SK-N-SH (cell line): ENCODE results near the gene ME3. TPM values are rescaled to one million over a fixed set of nuclear protein-coding genes. Genes with fewer than 3 reads are reported as not detected.
"Not testable (repeated sequence)": the region's sequence is repeated elsewhere in the genome, so short reads cannot be mapped to it uniquely, and the experiment has no call there.

Experiments used
- CTCF ChIA-PET: fragments of 300-600, 350-600 bp; formaldehyde crosslinking; extraction: SDS; loops from one replicate; lab custom pipeline; 2021; lab: Yijun Ruan, JAX
- POLR2A ChIA-PET: fragments of 350-600 bp; sonication (Branson Sonifier 250); formaldehyde crosslinking; extraction: SDS; loops from one replicate; lab custom pipeline; 2020; ENCODE audit warnings: antibody characterized with exemption, inconsistent platforms; lab: Yijun Ruan, JAX
- DNase-seq: peaks from one replicate; pipeline ENCODE4 v3.0.0; 2012
- H2AFZ ChIP-seq: fragments of 200-600 bp; sonication (generic); 2 replicates; pipeline ENCODE4 v1.8.1; 2016; ENCODE audit warnings: antibody characterized with exemption, mild to moderate bottlenecking, low read depth
- H3F3A ChIP-seq: fragments of 200-600 bp; sonication (generic); replicated peaks from 2 replicates; pipeline ENCODE3; 2016; ENCODE audit warnings: antibody characterized with exemption, mild to moderate bottlenecking; ENCODE audit not compliant: insufficient read depth
- H3K27ac ChIP-seq, 2 experiments: fragments of 200-500 bp in 1 of 2; fragments of 200-600 bp in 1 of 2; sonication (Bioruptor generic) in 1 of 2; sonication (generic), shearing (Covaris generic) in 1 of 2; 2 replicates each; pipeline versions ENCODE4 v1.5.1 to v1.6.1; 2014 to 2016; ENCODE audit warnings: low read depth in 2 of 2, inconsistent platforms in 1 of 2, low read length in 1 of 2, mild to moderate bottlenecking in 1 of 2, mixed read lengths in 1 of 2
- H3K27me3 ChIP-seq: fragments of 200-600 bp; sonication (generic), shearing (Covaris generic); 2 replicates; pipeline ENCODE4 v1.6.1; 2016; ENCODE audit warnings: mixed run types; ENCODE audit not compliant: insufficient read depth
- H3K36me3 ChIP-seq, 2 experiments: fragments of 200-500 bp in 1 of 2; fragments of 200-600 bp in 1 of 2; sonication (Bioruptor generic) in 1 of 2; sonication (generic) in 1 of 2; replicated peaks in 1 of 2; 2 replicates each; pipeline versions ENCODE3 to v1.5.1; 2014 to 2016; ENCODE audit warnings: low read length in 1 of 2, mild to moderate bottlenecking in 1 of 2; ENCODE audit not compliant: insufficient read depth in 2 of 2, control insufficient read depth in 1 of 2
- H3K4me1 ChIP-seq, 2 experiments: fragments of 200-500 bp in 1 of 2; fragments of 200-600 bp in 1 of 2; sonication (Bioruptor generic) in 1 of 2; sonication (generic), shearing (Covaris generic) in 1 of 2; 2 replicates each; pipeline versions ENCODE4 v1.5.1 to v1.6.1; 2014 to 2016; ENCODE audit warnings: low read depth in 1 of 2, low read length in 1 of 2, mixed run types in 1 of 2; ENCODE audit not compliant: insufficient read depth in 2 of 2, control insufficient read depth in 1 of 2
- H3K4me2 ChIP-seq: fragments of 200-600 bp; sonication (generic), shearing (Covaris generic); 2 replicates; pipeline ENCODE4 v1.6.1; 2017; ENCODE audit warnings: mixed run types
- H3K4me3 ChIP-seq, 2 experiments: fragments of 200-500 bp in 1 of 2; fragments of 200-600 bp in 1 of 2; sonication (Bioruptor generic) in 1 of 2; sonication (generic), shearing (Covaris generic) in 1 of 2; 2 replicates each; pipeline versions ENCODE4 v1.5.1 to v1.8.1; 2014 to 2016; ENCODE audit warnings: low read depth in 2 of 2, inconsistent platforms in 1 of 2, low read length in 1 of 2, mild to moderate bottlenecking in 1 of 2, mixed read lengths in 1 of 2, moderate library complexity in 1 of 2
- H3K79me2 ChIP-seq: fragments of 200-600 bp; sonication (generic); 2 replicates; pipeline ENCODE4 v1.8.1; 2017; ENCODE audit warnings: mild to moderate bottlenecking; ENCODE audit not compliant: insufficient read depth
- H3K9ac ChIP-seq: fragments of 200-600 bp; sonication (generic); 2 replicates; pipeline ENCODE4 v1.6.1; 2017; ENCODE audit warnings: mixed run types
- H3K9me2 ChIP-seq: fragments of 200-600 bp; sonication (generic); 2 replicates; pipeline ENCODE4 v1.6.1; 2017; ENCODE audit warnings: mixed run types
- H3K9me3 ChIP-seq: fragments of 200-600 bp; sonication (generic); 2 replicates; pipeline ENCODE4 v1.6.1; 2017; ENCODE audit warnings: mixed run types, mild to moderate bottlenecking, moderate library complexity
- H4K20me1 ChIP-seq: fragments of 200-600 bp; sonication (generic); 2 replicates; pipeline ENCODE4 v1.6.1; 2017; ENCODE audit warnings: mild to moderate bottlenecking, mixed run types; ENCODE audit not compliant: insufficient read depth
- EZH2phosphoT487 ChIP-seq: fragments of 200-600 bp; sonication (generic); IDR thresholded peaks from 2 replicates; pipeline ENCODE4 v1.6.1; 2017; ENCODE audit warnings: low read depth, mixed run types, mild to moderate bottlenecking, antibody characterized with exemption, moderate library complexity, borderline replicate concordance
- FOSL2 ChIP-seq: IDR thresholded peaks from 2 replicates; pipeline ENCODE4 v1.4.0; 2012; ENCODE audit warnings: low read depth, mild to moderate bottlenecking, moderate library complexity, borderline replicate concordance
- FOXM1 ChIP-seq: IDR thresholded peaks from 2 replicates; pipeline ENCODE4 v1.4.0; 2012; ENCODE audit warnings: low read depth, mild to moderate bottlenecking
- GATA2 ChIP-seq: sonication (generic); formaldehyde crosslinking; IDR thresholded peaks from 2 replicates; pipeline ENCODE4 v1.5.0; 2020; ENCODE audit warnings: mild to moderate bottlenecking, missing genetic modification reagents
- MEF2A ChIP-seq: IDR thresholded peaks from 2 replicates; pipeline ENCODE4 v1.4.0; 2012; ENCODE audit warnings: low read depth, borderline replicate concordance
- NRF1 ChIP-seq: IDR thresholded peaks from 2 replicates; pipeline ENCODE4 v1.6.1; 2012; ENCODE audit warnings: low read depth, mild to moderate bottlenecking, low read length
- RCOR1 ChIP-seq: fragments of 150-350 bp; IDR thresholded peaks from 2 replicates; pipeline ENCODE4 v1.6.1; 2017; ENCODE audit warnings: antibody characterized with exemption, low read length
- RFX5 ChIP-seq: IDR thresholded peaks from 2 replicates; pipeline ENCODE4 v1.6.1; 2012; ENCODE audit warnings: mild to moderate bottlenecking, improper control_type of control experiment, low read length
- SIN3A ChIP-seq: IDR thresholded peaks from 2 replicates; pipeline ENCODE4 v1.6.1; 2012; ENCODE audit warnings: low read depth, mild to moderate bottlenecking, low read length, moderate library complexity, borderline replicate concordance
- TAF1 ChIP-seq: IDR thresholded peaks from 2 replicates; pipeline ENCODE4 v1.6.1; 2012; ENCODE audit warnings: low read depth, mild to moderate bottlenecking, low read length, moderate library complexity, borderline replicate concordance
- TCF12 ChIP-seq: IDR thresholded peaks from 2 replicates; pipeline ENCODE4 v1.4.0; 2012
- WGBS: methylation state at CpG from one replicate; pipeline ENCODE4 v1.1.6; 2017; ENCODE audit warnings: low lambda C conversion rate; 5-methylcytosine and 5-hydroxymethylcytosine counted together
- polyA plus RNA-seq, 3 experiments: library from polyadenylated mRNA; depleted of rRNA; stranded (reverse); fragments of >200 nt; gene quantifications; 2 replicates each; pipeline ENCODE4 v1.2.3, GENCODE V29; 2012

The ME3 gene
- polyA plus RNA-seq, 1 of the 3 experiments (the other 2 are of a cell fraction) = 22.0 TPM

- TF ChIP-seq FOSL2 = no peak
- TF ChIP-seq RFX5 = no peak
Measured at GRCh38 chr11:86565388-86565787, 107.0 kb downstream of the ME3 start (continued).

- CTCF ChIA-PET = interaction anchor here (0.8 kb wide), 1 partner anchor 108 kb away, joined by 3 read pairs; no protein-coding TSS in a partner anchor
Measured at GRCh38 chr11:86562842-86563241, 109.6 kb downstream of the ME3 start.

DNA sequence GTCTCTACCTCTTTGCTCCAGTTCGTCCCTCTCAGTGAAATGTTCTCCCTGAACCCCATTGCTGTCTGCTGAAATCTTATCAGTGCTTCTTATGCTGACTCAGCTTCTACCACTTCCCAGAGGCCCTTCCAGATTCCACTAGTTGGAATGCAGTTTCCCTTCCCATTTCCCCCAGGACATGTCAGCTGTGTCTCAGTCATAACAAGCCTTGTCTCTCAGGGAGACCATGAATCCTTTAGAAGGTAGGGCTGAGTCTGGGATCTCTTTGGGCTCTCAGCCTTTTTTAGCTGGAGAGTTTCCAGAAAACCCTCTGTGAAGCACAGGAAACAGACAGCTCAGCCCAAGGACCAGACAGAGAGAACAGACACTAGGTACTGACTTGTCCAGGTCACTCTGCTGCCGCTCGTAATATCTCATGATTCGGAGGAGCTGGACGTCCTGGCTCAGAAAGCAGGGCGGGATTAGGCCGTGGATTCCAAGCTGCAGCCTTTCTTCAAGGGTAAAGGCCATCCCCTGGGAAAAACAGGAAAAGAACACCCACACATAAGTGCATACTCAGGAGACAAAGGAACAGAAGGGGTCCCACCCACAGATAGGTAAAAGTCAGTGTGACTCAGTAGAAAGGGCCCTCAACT, 113.0 kb downstream of the ME3 start:
- no peaks in the 10 kb centered on the region for H3K79me2 ChIP-seq
- H3K9me3 ChIP-seq = 0 out of 2 replicates have a peak, but pooled peaks cover 7% of the 10 kb centered on the region
- no peak for TF ChIP-seq SIN3A
- TF ChIP-seq MEF2A = no peak
- TF ChIP-seq GATA2 (CRISPR knock-in tag) = no peak
- no peak for TF ChIP-seq TCF12
- TF ChIP-seq RCOR1 = no peak
- no peak for TF ChIP-seq EZH2phosphoT487
- no peak for TF ChIP-seq NRF1
- TF ChIP-seq TAF1 = no peak
- TF ChIP-seq FOXM1 = no peak
- 83% methylated on average over 5 of the region's 7 CpGs for WGBS
- ChIA-PET POLR2A (no interaction called here), CTCF (no interaction called here)
- no peak for DNase-seq
- H3K4me3 ChIP-seq = no peak overlapping the region
- peak overlapping the region in 1 of 2 experiments; percentile 5; a peak in 1 of 4 replicates for H3K27ac ChIP-seq
- no peaks in the 10 kb centered on the region for H4K20me1 ChIP-seq
- H3K4me1 ChIP-seq = no peaks in the 10 kb centered on the region
- no peak overlapping the region for H3K4me2 ChIP-seq
- peaks cover 0 to 4% of the 10 kb centered on the region in 2 experiments for H3K36me3 ChIP-seq
- no peak overlapping the region for H2AFZ ChIP-seq
- no peaks in the 10 kb centered on the region for H3K9me2 ChIP-seq
- no peaks in the 10 kb centered on the region for H3K27me3 ChIP-seq
- no peaks in the 10 kb centered on the region for H3F3A ChIP-seq
- no peak overlapping the region for H3K9ac ChIP-seq

More at GRCh38 chr11:86562842-86563241, 109.6 kb downstream of the ME3 start:
- DNase-seq, H3K9me3 ChIP-seq, H3K27me3 ChIP-seq, H3K9ac ChIP-seq, H3F3A ChIP-seq, H4K20me1 ChIP-seq, H3K4me3 ChIP-seq, H3K36me3 ChIP-seq, H2AFZ ChIP-seq, POLR2A ChIA-PET, H3K27ac ChIP-seq, H3K4me1 ChIP-seq, H3K4me2 ChIP-seq, H3K9me2 ChIP-seq, H3K79me2 ChIP-seq: not testable (repeated sequence)
- 76% methylated on average over 2 of the region's 2 CpGs for WGBS
